ENCODE results near the gene GNAI2.

Gene GNAI2

GRCh38 chr3:50286322-50287227, 50.6 kb downstream of the GNAI2 start:
- no peak for DNase-seq

GRCh38 chr3:50287262-50287661, 51.3 kb downstream of the GNAI2 start:
- DNase-seq, result no peak

GRCh38 chr3:50288387-50289007, 52.5 kb downstream of the GNAI2 start:
- no peak for DNase-seq

GRCh38 chr3:50289130-50289529, 53.1 kb downstream of the GNAI2 start:
- no peak for DNase-seq

- DNase-seq, result no peak
These were observed 54.2 kb downstream of the GNAI2 start for GRCh38 chr3:50290161-50290641.

GRCh38 chr3:50292159-50293078, 56.4 kb downstream of the GNAI2 start, which contains the start of gene IFRD2:
IFRD2 (minus strand) TSS chr3:50292429; CDS start chr3:50292274, 155 bp downstream.
- DNase-seq, result peak; percentile 83

GRCh38 chr3:50293079-50293801, 57.2 kb downstream of the GNAI2 start:
- DNase-seq, result no peak

GRCh38 chr3:50294089-50294488, 58.1 kb downstream of the GNAI2 start:
- no peak for DNase-seq

- no peak for DNase-seq
These were observed 58.7 kb downstream of the GNAI2 start for GRCh38 chr3:50294492-50295403.

- no peak for DNase-seq
These were observed 59.8 kb downstream of the GNAI2 start for GRCh38 chr3:50295553-50296431.

- DNase-seq, result no peak
These were observed 60.8 kb downstream of the GNAI2 start for GRCh38 chr3:50296721-50297383.

GRCh38 chr3:50297384-50297775, 61.4 kb downstream of the GNAI2 start:
- no peak for DNase-seq

- no peak for DNase-seq
These were observed 62.1 kb downstream of the GNAI2 start for GRCh38 chr3:50297896-50298725.

GRCh38 chr3:50298836-50299637, 63.0 kb downstream of the GNAI2 start, which contains the start of the genes HYAL3 and NAA80:
HYAL3 (minus strand) TSS chr3:50299405; CDS start chr3:50295602, 3,803 bp downstream.
NAA80 (minus strand) TSS chr3:50299405; CDS start chr3:50297463, 1,942 bp downstream.
- DNase-seq, result peak; percentile 89

GRCh38 chr3:50299638-50299928, 63.6 kb downstream of the GNAI2 start:
- DNase-seq, result no peak

- DNase-seq, result no peak
These were observed 64.1 kb downstream of the GNAI2 start for GRCh38 chr3:50299929-50300680.
